ENCODE data around the gene AP5B1. TPM values are rescaled to one million over a fixed set of nuclear protein-coding genes. Genes with fewer than 3 reads are reported as not detected.

AP5B1 gene
- total and polyA plus RNA-seq, 2 donors from 2014 or later = 6.3 to 18.3 TPM

GRCh38 chr11:65779669-65779918 lies 1.2 kb downstream of the AP5B1 start:
- peak overlapping the region in 2 of 3 donors; percentile 8 to 55 for H3K9ac ChIP-seq (ENCODE audit: low read length in 3 of 3)
- DNase-seq (no peak), FAIRE-seq (no peak)
- no peak overlapping the region for H3K27ac ChIP-seq (ENCODE audit: low read depth in 2 of 2, low read length in 2 of 2)
- intact Hi-C loops (cut with DNase I) = no loop called here
- no peak for TF ChIP-seq CTCF (IDR thresholded peaks at IDR 0.05; ENCODE audit: borderline replicate concordance, extremely low read depth, insufficient read depth)
- H3K4me3 ChIP-seq (ENCODE audit: low read length in 3 of 3) = peak overlapping the region in 2 of 3 donors; percentile 35 to 87
- H3K36me3 ChIP-seq (ENCODE audit: control insufficient read depth in 2 of 3, insufficient read depth in 3 of 3, low read length in 3 of 3) = peaks cover 0 to 2% (median 0%) of the 10 kb centered on the region in 3 donors
- H3K9me3 ChIP-seq (ENCODE audit: control insufficient read depth in 2 of 3, insufficient read depth in 1 of 3, low read length in 3 of 3) = no peaks in the 10 kb centered on the region
- H3K4me1 ChIP-seq (ENCODE audit: control insufficient read depth in 2 of 3, insufficient read depth in 2 of 3, low read depth in 1 of 3, low read length in 3 of 3) = peaks cover 0 to 20% (median 0%) of the 10 kb centered on the region in 3 donors
- H3K27me3 ChIP-seq (ENCODE audit: control insufficient read depth, insufficient read depth, low read length) = no peaks in the 10 kb centered on the region

- Histone ChIP-seq H3K9me3 (ENCODE audit: control insufficient read depth in 2 of 3, insufficient read depth in 1 of 3, low read length in 3 of 3) (no peaks in the 10 kb centered on the region), H3K9ac (ENCODE audit: low read length in 3 of 3) (peak overlapping the region in 1 of 3 donors; percentile 55), H3K27ac (ENCODE audit: low read depth in 2 of 2, low read length in 2 of 2) (no peak overlapping the region), H3K27me3 (ENCODE audit: control insufficient read depth, insufficient read depth, low read length) (no peaks in the 10 kb centered on the region), H3K4me3 (ENCODE audit: low read length in 3 of 3) (peak overlapping the region in 2 of 3 donors; percentile 35 to 87), H3K4me1 (ENCODE audit: control insufficient read depth in 2 of 3, insufficient read depth in 2 of 3, low read depth in 1 of 3, low read length in 3 of 3) (peaks cover 0 to 23% (median 0%) of the 10 kb centered on the region in 3 donors), H3K36me3 (ENCODE audit: control insufficient read depth in 2 of 3, insufficient read depth in 3 of 3, low read length in 3 of 3) (peaks cover 0 to 2% (median 0%) of the 10 kb centered on the region in 3 donors)
- no peak for TF ChIP-seq CTCF (IDR thresholded peaks at IDR 0.05; ENCODE audit: borderline replicate concordance, extremely low read depth, insufficient read depth)
- intact Hi-C loops (cut with DNase I) = no loop called here
- FAIRE-seq = no peak
- peak in 2 of 5 donors; percentile 48 to 74 for DNase-seq
Observed at GRCh38 chr11:65778901-65779668, 1.7 kb downstream of the AP5B1 start.

- Histone ChIP-seq H3K9ac (ENCODE audit: low read length in 3 of 3) (no peak overlapping the region), H3K4me1 (ENCODE audit: control insufficient read depth in 2 of 3, insufficient read depth in 2 of 3, low read depth in 1 of 3, low read length in 3 of 3) (peaks cover 0 to 24% (median 4%) of the 10 kb centered on the region in 3 donors), H3K27ac (ENCODE audit: low read depth in 2 of 2, low read length in 2 of 2) (no peak overlapping the region), H3K9me3 (ENCODE audit: control insufficient read depth in 2 of 3, insufficient read depth in 1 of 3, low read length in 3 of 3) (no peaks in the 10 kb centered on the region), H3K36me3 (ENCODE audit: control insufficient read depth in 2 of 3, insufficient read depth in 3 of 3, low read length in 3 of 3) (peaks cover 0 to 2% (median 0%) of the 10 kb centered on the region in 3 donors), H3K4me3 (ENCODE audit: low read length in 3 of 3) (no peak overlapping the region), H3K27me3 (ENCODE audit: control insufficient read depth, insufficient read depth, low read length) (no peaks in the 10 kb centered on the region)
- no peak for FAIRE-seq
- intact Hi-C loops (cut with DNase I) = no loop called here
- TF ChIP-seq CTCF (IDR thresholded peaks at IDR 0.05; ENCODE audit: borderline replicate concordance, extremely low read depth, insufficient read depth) = no peak
- DNase-seq = peak in 1 of 5 donors; percentile 75
Observed at GRCh38 chr11:65778431-65778900, 2.3 kb downstream of the AP5B1 start.
